Adrenal gland (tissue), 5 donors: ENCODE results near the gene ABAT.

Experiments used
- CTCF ChIP-seq, 6 experiments: fragments of 450-650 bp in 4 of 6; fragments of 200-600 bp in 2 of 6; sonication (generic) in 1 of 6; IDR thresholded peaks; 1 replicate in 5 of 6; 2 replicates in 1 of 6; pipeline versions ENCODE4 v1.5.1 to v1.8.0; 2016 to 2021; ENCODE audit warnings: antibody characterized with exemption in 6 of 6, mild to moderate bottlenecking in 2 of 6, moderate library complexity in 1 of 6
- POLR2A ChIP-seq, 2 donors: fragments of 450-650 bp; IDR thresholded peaks; one replicate each; pipeline ENCODE4 v1.6.1; 2017; ENCODE audit warnings: antibody characterized with exemption in 2 of 2, mild to moderate bottlenecking in 2 of 2, moderate library complexity in 1 of 2
- donor health status: DM: no; HTN: no; CAD: no.

DNA sequence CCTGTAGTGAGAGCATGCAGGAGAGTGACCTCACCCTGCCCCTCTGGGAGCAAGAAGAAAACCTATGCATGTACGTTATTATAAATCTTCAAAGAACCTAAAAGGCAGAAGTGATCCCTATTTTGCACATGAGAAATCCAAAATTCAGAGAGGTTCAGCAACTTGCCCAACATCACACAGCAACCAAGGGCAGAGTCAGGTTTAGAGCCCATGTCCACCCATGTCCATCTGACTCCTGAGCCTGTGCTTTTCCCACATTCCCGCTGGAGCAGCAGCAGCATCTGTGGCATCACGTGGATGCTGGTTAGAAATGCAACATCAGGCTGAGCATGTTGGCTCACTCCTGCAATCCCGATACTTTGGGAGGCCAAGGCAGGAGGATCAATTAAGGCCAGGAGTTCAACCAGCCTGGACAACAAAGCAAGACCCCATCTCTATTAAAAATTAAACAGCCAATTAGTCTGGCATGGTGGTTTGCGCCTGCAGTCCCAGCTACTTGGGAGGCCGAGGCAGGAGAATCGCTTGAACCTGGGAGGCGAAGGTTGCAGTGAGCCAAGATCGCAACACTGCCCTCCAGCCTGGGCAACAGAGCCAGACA lies 26.6 kb upstream of the ABAT start:
- TF ChIP-seq CTCF (IDR thresholded peaks at IDR 0.05) (no peak), POLR2A (IDR thresholded peaks at IDR 0.05) (no peak)
